Measurements from ENCODE around the gene KCNT1.

KCNT1 gene

GRCh38 chr9:135815830-135816650, 114.1 kb downstream of the KCNT1 start:
- in situ Hi-C loops (cut with HindIII; ENCODE audit: low sequenced_read_pairs) = no loop called here

GRCh38 chr9:135816651-135816970, 114.6 kb downstream of the KCNT1 start:
- in situ Hi-C loops (cut with HindIII; ENCODE audit: low sequenced_read_pairs) = no loop called here

GRCh38 chr9:135817951-135818717, 116.1 kb downstream of the KCNT1 start:
- in situ Hi-C loops (cut with HindIII; ENCODE audit: low sequenced_read_pairs) = no loop called here

- in situ Hi-C loops (cut with HindIII; ENCODE audit: low sequenced_read_pairs) = no loop called here
Measured at GRCh38 chr9:135818718-135819475, 116.9 kb downstream of the KCNT1 start.

- in situ Hi-C loops (cut with HindIII; ENCODE audit: low sequenced_read_pairs) = loop anchor here (10.0 kb wide), 1 partner anchor 105 kb away; no protein-coding TSS in a partner anchor
Measured at GRCh38 chr9:135819905-135820304, 117.9 kb downstream of the KCNT1 start.

- in situ Hi-C loops (cut with HindIII; ENCODE audit: low sequenced_read_pairs) = loop anchor here (10.0 kb wide), 1 partner anchor 106 kb away; no protein-coding TSS in a partner anchor
Measured at GRCh38 chr9:135820661-135821060, 118.7 kb downstream of the KCNT1 start.

GRCh38 chr9:135821116-135821515, 119.1 kb downstream of the KCNT1 start:
- in situ Hi-C loops (cut with HindIII; ENCODE audit: low sequenced_read_pairs) = loop anchor here (10.0 kb wide), 1 partner anchor 106 kb away; no protein-coding TSS in a partner anchor

GRCh38 chr9:135821733-135822373, 119.9 kb downstream of the KCNT1 start:
- in situ Hi-C loops (cut with HindIII; ENCODE audit: low sequenced_read_pairs) = loop anchor here (10.0 kb wide), 1 partner anchor 107 kb away; no protein-coding TSS in a partner anchor

- in situ Hi-C loops (cut with HindIII; ENCODE audit: low sequenced_read_pairs) = loop anchor here (10.0 kb wide), 1 partner anchor 108 kb away; no protein-coding TSS in a partner anchor
Measured at GRCh38 chr9:135822374-135822755, 120.4 kb downstream of the KCNT1 start.

GRCh38 chr9:135823036-135823435, 121.1 kb downstream of the KCNT1 start:
- in situ Hi-C loops (cut with HindIII; ENCODE audit: low sequenced_read_pairs) = loop anchor here (10.0 kb wide), 1 partner anchor 108 kb away; no protein-coding TSS in a partner anchor

GRCh38 chr9:135825435-135826187, 123.6 kb downstream of the KCNT1 start:
- in situ Hi-C loops (cut with HindIII; ENCODE audit: low sequenced_read_pairs) = loop anchor here (10.0 kb wide), 1 partner anchor 111 kb away; no protein-coding TSS in a partner anchor

GRCh38 chr9:135826188-135826545, 124.2 kb downstream of the KCNT1 start:
- in situ Hi-C loops (cut with HindIII; ENCODE audit: low sequenced_read_pairs) = loop anchor here (10.0 kb wide), 1 partner anchor 111 kb away; no protein-coding TSS in a partner anchor

GRCh38 chr9:135827301-135827700, 125.3 kb downstream of the KCNT1 start:
- in situ Hi-C loops (cut with HindIII; ENCODE audit: low sequenced_read_pairs) = loop anchor here (10.0 kb wide), 1 partner anchor 112 kb away; no protein-coding TSS in a partner anchor

GRCh38 chr9:135827866-135828580, 126.0 kb downstream of the KCNT1 start:
- in situ Hi-C loops (cut with HindIII; ENCODE audit: low sequenced_read_pairs) = loop anchor here (10.0 kb wide), 1 partner anchor 113 kb away; no protein-coding TSS in a partner anchor

GRCh38 chr9:135828656-135829055, 126.7 kb downstream of the KCNT1 start:
- in situ Hi-C loops (cut with HindIII; ENCODE audit: low sequenced_read_pairs) = loop anchor here (10.0 kb wide), 1 partner anchor 114 kb away; no protein-coding TSS in a partner anchor

GRCh38 chr9:135830496-135830895, 128.5 kb downstream of the KCNT1 start:
- in situ Hi-C loops (cut with HindIII; ENCODE audit: low sequenced_read_pairs) = no loop called here

GRCh38 chr9:135833864-135834263, 131.9 kb downstream of the KCNT1 start:
- in situ Hi-C loops (cut with HindIII; ENCODE audit: low sequenced_read_pairs) = no loop called here

- in situ Hi-C loops (cut with HindIII; ENCODE audit: low sequenced_read_pairs) = no loop called here
Measured at GRCh38 chr9:135835131-135835530, 133.1 kb downstream of the KCNT1 start.

- in situ Hi-C loops (cut with HindIII; ENCODE audit: low sequenced_read_pairs) = no loop called here
Measured at GRCh38 chr9:135839516-135839915, 137.5 kb downstream of the KCNT1 start.
